DOHH2 (cell line): ENCODE measurements around the gene KMT5C.

Source experiments
- H3F3A ChIP-seq: fragments of 200-600 bp; sonication (generic), shearing (Covaris generic); 2 replicates; pipeline ENCODE4 v1.6.0; 2016; ENCODE audit warnings: antibody characterized with exemption, mild to moderate bottlenecking; ENCODE audit not compliant: control insufficient read depth, insufficient read depth
- H3K27ac ChIP-seq: fragments of 200-600 bp; sonication (generic); 2 replicates; pipeline ENCODE4 v1.5.1; 2014; ENCODE audit warnings: low read depth, mild to moderate bottlenecking, low read length, moderate library complexity
- H3K27me3 ChIP-seq: fragments of 200-600 bp; sonication (generic); 2 replicates; pipeline ENCODE4 v1.6.1; 2014; ENCODE audit warnings: mild to moderate bottlenecking, low read length, mixed read lengths; ENCODE audit not compliant: control insufficient read depth
- H3K36me3 ChIP-seq: fragments of 200-600 bp; sonication (generic); 2 replicates; pipeline ENCODE4 v1.6.1; 2014; ENCODE audit warnings: mild to moderate bottlenecking, low read length, moderate library complexity, mixed read lengths; ENCODE audit not compliant: control insufficient read depth
- H3K4me1 ChIP-seq: fragments of 200-600 bp; sonication (generic); 2 replicates; pipeline ENCODE4 v1.6.1; 2014; ENCODE audit warnings: mild to moderate bottlenecking, low read length, mixed read lengths; ENCODE audit not compliant: control insufficient read depth
- H3K4me2 ChIP-seq: fragments of 200-600 bp; sonication (generic); 2 replicates; pipeline ENCODE4 v1.6.0; 2014; ENCODE audit warnings: mild to moderate bottlenecking, low read length, moderate library complexity
- H3K4me3 ChIP-seq: fragments of 200-600 bp; sonication (generic); 2 replicates; pipeline ENCODE4 v1.5.1; 2014; ENCODE audit warnings: mild to moderate bottlenecking, low read length, mixed read lengths
- H3K79me2 ChIP-seq: fragments of 200-600 bp; sonication (generic); 2 replicates; pipeline ENCODE4 v1.6.1; 2014; ENCODE audit warnings: mild to moderate bottlenecking, low read length, mixed read lengths; ENCODE audit not compliant: control insufficient read depth
- H3K9me2 ChIP-seq: fragments of 200-600 bp; sonication (generic); replicated peaks from 2 replicates; pipeline ENCODE4 v1.6.1; 2014; ENCODE audit warnings: mild to moderate bottlenecking, low read length, mixed read lengths; ENCODE audit not compliant: control insufficient read depth
- H3K9me3 ChIP-seq: fragments of 200-600 bp; sonication (generic); 2 replicates; pipeline ENCODE4 v1.6.1; 2014; ENCODE audit warnings: antibody characterized with exemption, low read length, mixed read lengths; ENCODE audit not compliant: control insufficient read depth, insufficient read depth
- H4K20me1 ChIP-seq: fragments of 200-600 bp; sonication (generic); 2 replicates; pipeline ENCODE4 v1.6.0; 2014; ENCODE audit warnings: low read depth, mild to moderate bottlenecking, antibody characterized with exemption, low read length, moderate library complexity; ENCODE audit not compliant: control insufficient read depth, insufficient read depth
- EZH2phosphoT487 ChIP-seq: fragments of 200-600 bp; sonication (generic); IDR thresholded peaks from 2 replicates; pipeline ENCODE4 v1.6.1; 2017; ENCODE audit warnings: borderline replicate concordance, mild to moderate bottlenecking, antibody characterized with exemption, low read length, moderate library complexity, mixed read lengths
- TF ChIP-seq, protein P1 (sequence below): fragments of 200-600 bp; sonication (generic); IDR thresholded peaks from one replicate; pipeline ENCODE4 v1.5.1; 2014; ENCODE audit warnings: antibody characterized with exemption, mild to moderate bottlenecking, low read depth, low read length; ENCODE audit not compliant: poor library complexity, severe bottlenecking

KMT5C gene

GRCh38 chr19:55350620-55351315 lies 11.1 kb downstream of the KMT5C start:
- Histone ChIP-seq H3K9me2 (no peaks in the 10 kb centered on the region), H3K27me3 (peaks cover 35% of the 10 kb centered on the region), H4K20me1 (no peaks in the 10 kb centered on the region), H3K4me1 (peaks cover 11% of the 10 kb centered on the region), H3K27ac (no peak overlapping the region), H3K4me3 (no peak overlapping the region), H3K4me2 (no peak overlapping the region), H3K9me3 (no peaks in the 10 kb centered on the region), H3F3A (no peaks in the 10 kb centered on the region), H3K79me2 (no peaks in the 10 kb centered on the region), H3K36me3 (no peaks in the 10 kb centered on the region)
- no peak for TF ChIP-seq EZH2phosphoT487
- TF ChIP-seq, protein P1, sequence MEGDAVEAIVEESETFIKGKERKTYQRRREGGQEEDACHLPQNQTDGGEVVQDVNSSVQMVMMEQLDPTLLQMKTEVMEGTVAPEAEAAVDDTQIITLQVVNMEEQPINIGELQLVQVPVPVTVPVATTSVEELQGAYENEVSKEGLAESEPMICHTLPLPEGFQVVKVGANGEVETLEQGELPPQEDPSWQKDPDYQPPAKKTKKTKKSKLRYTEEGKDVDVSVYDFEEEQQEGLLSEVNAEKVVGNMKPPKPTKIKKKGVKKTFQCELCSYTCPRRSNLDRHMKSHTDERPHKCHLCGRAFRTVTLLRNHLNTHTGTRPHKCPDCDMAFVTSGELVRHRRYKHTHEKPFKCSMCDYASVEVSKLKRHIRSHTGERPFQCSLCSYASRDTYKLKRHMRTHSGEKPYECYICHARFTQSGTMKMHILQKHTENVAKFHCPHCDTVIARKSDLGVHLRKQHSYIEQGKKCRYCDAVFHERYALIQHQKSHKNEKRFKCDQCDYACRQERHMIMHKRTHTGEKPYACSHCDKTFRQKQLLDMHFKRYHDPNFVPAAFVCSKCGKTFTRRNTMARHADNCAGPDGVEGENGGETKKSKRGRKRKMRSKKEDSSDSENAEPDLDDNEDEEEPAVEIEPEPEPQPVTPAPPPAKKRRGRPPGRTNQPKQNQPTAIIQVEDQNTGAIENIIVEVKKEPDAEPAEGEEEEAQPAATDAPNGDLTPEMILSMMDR = no peak

GRCh38 chr19:55352040-55352439 lies 12.4 kb downstream of the KMT5C start:
- H3K27ac ChIP-seq = no peak overlapping the region
- H3K4me1 ChIP-seq = peaks cover 11% of the 10 kb centered on the region

GRCh38 chr19:55352549-55353145 lies 13.0 kb downstream of the KMT5C start:
- Histone ChIP-seq H3K9me3 (no peaks in the 10 kb centered on the region), H3K36me3 (no peaks in the 10 kb centered on the region), H3K79me2 (no peaks in the 10 kb centered on the region), H3K4me3 (no peak overlapping the region), H3F3A (no peaks in the 10 kb centered on the region), H3K9me2 (no peaks in the 10 kb centered on the region), H3K4me2 (no peak overlapping the region), H4K20me1 (no peaks in the 10 kb centered on the region), H3K27ac (no peak overlapping the region), H3K27me3 (peaks cover 43% of the 10 kb centered on the region), H3K4me1 (peaks cover 11% of the 10 kb centered on the region)
- no peak for TF ChIP-seq EZH2phosphoT487
- TF ChIP-seq, protein P1 = no peak

More at GRCh38 chr19:55352040-55352439, 12.4 kb downstream of the KMT5C start:
- H3K36me3 ChIP-seq = no peaks in the 10 kb centered on the region
- H3K79me2 ChIP-seq = no peaks in the 10 kb centered on the region
- no peaks in the 10 kb centered on the region for H4K20me1 ChIP-seq
- H3F3A ChIP-seq = no peaks in the 10 kb centered on the region
- no peak overlapping the region for H3K4me3 ChIP-seq
- no peaks in the 10 kb centered on the region for H3K9me2 ChIP-seq
- no peak overlapping the region for H3K4me2 ChIP-seq
- H3K27me3 ChIP-seq = peaks cover 43% of the 10 kb centered on the region
- H3K9me3 ChIP-seq = no peaks in the 10 kb centered on the region
- TF ChIP-seq EZH2phosphoT487 = no peak
- TF ChIP-seq, protein P1 = no peak
